ENCODE results near the gene PTDSS2. TPM values are rescaled to one million over a fixed set of nuclear protein-coding genes. Genes with fewer than 3 reads are reported as not detected.

Gene PTDSS2
- total RNA-seq, 4 donors from 2014 or later: 22.3 to 31.0 (median 25.3) TPM

- Histone ChIP-seq H3K4me3 (no peak overlapping the region), H3K27me3 (no peaks in the 10 kb centered on the region), H3K36me3 (peaks cover 61% of the 10 kb centered on the region), H3K4me1 (no peaks in the 10 kb centered on the region), H3K27ac (no peak overlapping the region), H3K9me3 (no peaks in the 10 kb centered on the region)
- 87% methylated on average over 2 of the region's 7 CpGs for WGBS
- DNase-seq (ENCODE audit: low spot score in 2 of 2): no peak
- TF ChIP-seq POLR2A (IDR thresholded peaks at IDR 0.05): no peak
- no peak for TF ChIP-seq CTCF (IDR thresholded peaks at IDR 0.05)
- TF ChIP-seq EP300 (IDR thresholded peaks at IDR 0.05): no peak
- no peak for TF ChIP-seq POLR2AphosphoS5 (IDR thresholded peaks at IDR 0.05)
Measured at GRCh38 chr11:491358-491757, 41.3 kb downstream of the PTDSS2 start.

- no peaks in the 10 kb centered on the region for H3K9me3 ChIP-seq
- no peaks in the 10 kb centered on the region for H3K27me3 ChIP-seq
- no peak overlapping the region for H3K4me3 ChIP-seq
- H3K4me1 ChIP-seq: no peaks in the 10 kb centered on the region
- WGBS: 78% methylated on average over 29 of the region's 32 CpGs
- no peak for DNase-seq (ENCODE audit: low spot score in 2 of 2)
- TF ChIP-seq CTCF (IDR thresholded peaks at IDR 0.05) (no peak), EP300 (IDR thresholded peaks at IDR 0.05) (no peak), POLR2AphosphoS5 (IDR thresholded peaks at IDR 0.05) (no peak), POLR2A (IDR thresholded peaks at IDR 0.05) (no peak)
- H3K36me3 ChIP-seq: peaks cover 74% of the 10 kb centered on the region
- no peak overlapping the region for H3K27ac ChIP-seq
Measured at GRCh38 chr11:492427-493226, 42.5 kb downstream of the PTDSS2 start.

- Histone ChIP-seq H3K4me1 (no peaks in the 10 kb centered on the region), H3K27ac (no peak overlapping the region), H3K36me3 (peaks cover 88% of the 10 kb centered on the region), H3K4me3 (no peak overlapping the region), H3K9me3 (no peaks in the 10 kb centered on the region), H3K27me3 (no peaks in the 10 kb centered on the region)
- 84% methylated on average over 27 of the region's 37 CpGs for WGBS
- no peak for TF ChIP-seq EP300 (IDR thresholded peaks at IDR 0.05)
- no peak for TF ChIP-seq POLR2A (IDR thresholded peaks at IDR 0.05)
- TF ChIP-seq POLR2AphosphoS5 (IDR thresholded peaks at IDR 0.05): no peak
- no peak for TF ChIP-seq CTCF (IDR thresholded peaks at IDR 0.05)
- DNase-seq (ENCODE audit: low spot score in 2 of 2): no peak
Measured at GRCh38 chr11:494761-495536, 44.9 kb downstream of the PTDSS2 start.

- no peak for DNase-seq (ENCODE audit: low spot score in 2 of 2)
- Histone ChIP-seq H3K4me1 (no peaks in the 10 kb centered on the region), H3K27me3 (no peaks in the 10 kb centered on the region), H3K36me3 (peaks cover 88% of the 10 kb centered on the region), H3K27ac (no peak overlapping the region), H3K4me3 (no peak overlapping the region), H3K9me3 (no peaks in the 10 kb centered on the region)
- TF ChIP-seq EP300 (IDR thresholded peaks at IDR 0.05) (no peak), CTCF (IDR thresholded peaks at IDR 0.05) (no peak), POLR2A (IDR thresholded peaks at IDR 0.05) (no peak), POLR2AphosphoS5 (IDR thresholded peaks at IDR 0.05) (no peak)
- 59% methylated on average over 10 of the region's 10 CpGs for WGBS
Measured at GRCh38 chr11:495537-495931, 45.5 kb downstream of the PTDSS2 start.

Measured in suprapubic skin (tissue), 4 donors.